OCI-LY7 (cell line): ENCODE data around the gene ANKZF1. TPM values are rescaled to one million over a fixed set of nuclear protein-coding genes. Genes with fewer than 3 reads are reported as not detected.
A peak's percentile ranks its signal among the peaks of the same experiment; 100 is the strongest.

Experiments used
- BruUV-seq: library from RNA; stranded (reverse); fragments of 400-500 nt; replicated peaks from 2 replicates; lab custom pipeline; 2021; lab: Mats Ljungman, UMichigan
- CTCF ChIA-PET: fragments of 300-600 bp; sonication (Branson Sonifier 250); formaldehyde crosslinking; loops from one replicate; lab custom pipeline; 2022; ENCODE audit warnings: antibody characterized with exemption; ENCODE audit not compliant: unreplicated experiment; lab: Charles Lee
- POLR2A ChIA-PET: fragments of 300-600 bp; sonication (Branson Sonifier 250); formaldehyde crosslinking; loops from one replicate; lab custom pipeline; 2022; ENCODE audit warnings: antibody characterized with exemption; lab: Charles Lee
- DNase-seq: peaks from one replicate; pipeline ENCODE4 v3.0.0-alpha.2; 2015; ENCODE audit warnings: low spot score
- H2AFZ ChIP-seq: fragments of 200-600 bp; sonication (generic), shearing (Covaris generic); 2 replicates; pipeline ENCODE4 v1.6.1; 2014; ENCODE audit warnings: mild to moderate bottlenecking, antibody characterized with exemption, low read length, moderate library complexity
- H3K27ac ChIP-seq: fragments of 200-600 bp; sonication (generic); 2 replicates; pipeline ENCODE4 v1.5.1; 2014; ENCODE audit warnings: mixed run types, low read depth, mild to moderate bottlenecking, moderate library complexity, low read length, inconsistent platforms; ENCODE audit not compliant: poor library complexity, severe bottlenecking
- H3K36me3 ChIP-seq: fragments of 200-600 bp; sonication (generic); 2 replicates; pipeline ENCODE4 v1.6.1; 2014; ENCODE audit warnings: mild to moderate bottlenecking, antibody characterized with exemption, low read length, moderate library complexity, mixed read lengths; ENCODE audit not compliant: insufficient read depth
- H3K4me1 ChIP-seq: fragments of 200-600 bp; sonication (generic); 2 replicates; pipeline ENCODE4 v1.5.1; 2014; ENCODE audit warnings: mild to moderate bottlenecking, low read length; ENCODE audit not compliant: insufficient read depth, poor library complexity, severe bottlenecking
- H3K4me2 ChIP-seq: fragments of 200-600 bp; sonication (generic); 2 replicates; pipeline ENCODE4 v1.6.1; 2014; ENCODE audit warnings: mild to moderate bottlenecking, low read length
- H3K4me3 ChIP-seq: fragments of 200-600 bp; sonication (generic); 2 replicates; pipeline ENCODE4 v1.5.1; 2014; ENCODE audit warnings: mild to moderate bottlenecking, low read depth, low read length; ENCODE audit not compliant: poor library complexity, severe bottlenecking
- H3K79me2 ChIP-seq: fragments of 200-600 bp; sonication (generic); 2 replicates; pipeline ENCODE4 v1.6.1; 2016; ENCODE audit warnings: low read depth, mild to moderate bottlenecking, low read length, moderate library complexity, mixed read lengths; ENCODE audit not compliant: insufficient read depth
- H3K9me2 ChIP-seq: fragments of 200-600 bp; sonication (generic); 2 replicates; pipeline ENCODE4 v1.6.1; 2016; ENCODE audit warnings: mild to moderate bottlenecking, low read length, mixed read lengths; ENCODE audit not compliant: insufficient read depth
- H3K9me3 ChIP-seq: fragments of 200-600 bp; sonication (generic); 2 replicates; pipeline ENCODE4 v1.6.1; 2014; ENCODE audit warnings: mild to moderate bottlenecking, mixed run types, low read length, mixed read lengths
- H4K20me1 ChIP-seq: fragments of 200-600 bp; sonication (generic); 2 replicates; pipeline ENCODE4 v1.6.1; 2014; ENCODE audit warnings: mild to moderate bottlenecking, antibody characterized with exemption, low read length, moderate library complexity, mixed read lengths; ENCODE audit not compliant: insufficient read depth
- CTCF ChIP-seq: fragments of 200-600 bp; sonication (generic); conservative IDR thresholded peaks from 2 replicates; pipeline ENCODE4 v1.5.1; 2014; ENCODE audit warnings: mild to moderate bottlenecking, antibody characterized with exemption, low read length, moderate library complexity, mixed read lengths
- EZH2phosphoT487 ChIP-seq: fragments of 200-600 bp; sonication (generic); IDR thresholded peaks from 2 replicates; pipeline ENCODE4 v1.6.1; 2018; ENCODE audit warnings: low read depth, borderline replicate concordance, mild to moderate bottlenecking, mixed run types, antibody characterized with exemption, low read length, moderate library complexity, mixed read lengths
- intact Hi-C: fragments of 100-400 bp; cut with micrococcal nuclease; formaldehyde crosslinking; loops from one replicate; pipeline ENCODE4 v1.10.0; 2022; ENCODE audit not compliant: unreplicated experiment
- total RNA-seq, 2 experiments: library from RNA; depleted of rRNA in 1 of 2; stranded (reverse); fragments of >200 nt in 1 of 2; shearing (Covaris generic) in 1 of 2; gene quantifications; 2 replicates each; pipeline ENCODE4 v1.2.3, GENCODE V29; 2014 to 2022

Gene ANKZF1
- total RNA-seq, 2 experiments from 2014 or later, result 57.8 to 82.4 TPM

GRCh38 chr2:219279916-219280516 is 50.4 kb downstream of the ANKZF1 start:
- Histone ChIP-seq H3K4me3 (peak overlapping the region; percentile 83), H3K4me2 (peak overlapping the region; percentile 81), H3K36me3 (peaks cover 45% of the 10 kb centered on the region), H2AFZ (peak overlapping the region; percentile 48), H3K27ac (peak overlapping the region; percentile 90), H4K20me1 (peaks cover 5% of the 10 kb centered on the region), H3K4me1 (peaks cover 39% of the 10 kb centered on the region), H3K9me2 (no peaks in the 10 kb centered on the region), H3K9me3 (no peaks in the 10 kb centered on the region), H3K79me2 (peaks cover 19% of the 10 kb centered on the region; the same call in 1 of the 2 replicates)
- ChIA-PET CTCF (interaction anchor here (2.1 to 3.0 kb wide), 2 partner anchors 15 to 30 kb away, joined by 8 to 10 read pairs; no protein-coding TSS in a partner anchor), POLR2A (interaction anchor here (1.0 to 3.4 kb wide), 6 partner anchors 11 to 73 kb away, joined by 3 to 21 read pairs (median 5); partner anchors contain the start of genes GLB1L, STK16 and ZFAND2B)
- no TSS peak for BruUV-seq
- TF ChIP-seq CTCF (peak; percentile 74), EZH2phosphoT487 (no peak)
- peak; percentile 90 for DNase-seq
- intact Hi-C loops, result loop anchor here (1.0 to 10.0 kb wide), 7 partner anchors 15 to 395 kb away; partner anchors contain the start of genes ANKZF1, ATG9A, NHEJ1 and TUBA4A

- H3K27ac ChIP-seq, result peak overlapping the region; percentile 90
- H3K9me2 ChIP-seq, result no peaks in the 10 kb centered on the region
- POLR2A ChIA-PET, result interaction anchor here (0.5 to 2.4 kb wide), 3 partner anchors 11 to 109 kb away, joined by 3 to 13 read pairs (median 5); no protein-coding TSS in a partner anchor
- no peaks in the 10 kb centered on the region for H3K9me3 ChIP-seq
- intact Hi-C loops, result no loop called here
- peaks cover 52% of the 10 kb centered on the region for H3K36me3 ChIP-seq
- peak overlapping the region; percentile 83 for H3K4me3 ChIP-seq
- peaks cover 36% of the 10 kb centered on the region for H3K4me1 ChIP-seq
- BruUV-seq, result TSS peak; percentile 46
- H3K79me2 ChIP-seq, result peaks cover 19% of the 10 kb centered on the region; the same call in 1 of the 2 replicates
- CTCF ChIA-PET, result interaction anchor here (0.5 to 2.1 kb wide), 2 partner anchors 14 to 1877 kb away, joined by 3 to 8 read pairs; no protein-coding TSS in a partner anchor
- H3K4me2 ChIP-seq, result peak overlapping the region; percentile 81
- no peak for DNase-seq
- peaks cover 5% of the 10 kb centered on the region for H4K20me1 ChIP-seq
- no peak for TF ChIP-seq CTCF
- TF ChIP-seq EZH2phosphoT487, result no peak
- H2AFZ ChIP-seq, result no peak overlapping the region
Observed at GRCh38 chr2:219280651-219281050, 51.0 kb downstream of the ANKZF1 start.

GRCh38 chr2:219281588-219281987 is 52.0 kb downstream of the ANKZF1 start:
- Histone ChIP-seq H3K79me2 (peaks cover 19% of the 10 kb centered on the region; the same call in 1 of the 2 replicates), H2AFZ (no peak overlapping the region), H3K36me3 (peaks cover 54% of the 10 kb centered on the region), H3K9me3 (no peaks in the 10 kb centered on the region), H3K9me2 (no peaks in the 10 kb centered on the region), H3K4me2 (no peak overlapping the region), H3K27ac (no peak overlapping the region), H4K20me1 (peaks cover 5% of the 10 kb centered on the region), H3K4me1 (peaks cover 36% of the 10 kb centered on the region), H3K4me3 (no peak overlapping the region)
- ChIA-PET POLR2A (interaction anchor here (0.6 to 2.4 kb wide), 2 partner anchors 13 to 623 kb away, joined by 3 to 13 read pairs; no protein-coding TSS in a partner anchor), CTCF (interaction anchor here (2.1 kb wide), 1 partner anchor 14 kb away, joined by 8 read pairs; no protein-coding TSS in a partner anchor)
- intact Hi-C loops, result no loop called here
- no TSS peak for BruUV-seq
- DNase-seq, result no peak
- TF ChIP-seq EZH2phosphoT487 (no peak), CTCF (no peak)
